ENCODE measurements around the gene COL23A1. TPM values are rescaled to one million over a fixed set of nuclear protein-coding genes. Genes with fewer than 3 reads are reported as not detected.

Gene COL23A1
- total and polyA plus RNA-seq, 2 of the 8 experiments (the other 6 are each of a cell fraction or from before 2014, with no cell fraction given): 3.1 to 4.7 TPM

- no peak for TF ChIP-seq CTCF (IDR thresholded peaks at IDR 0.05; ENCODE audit: control extremely low read depth in 1 of 3, insufficient read depth in 1 of 3, low read depth in 1 of 3, low read length in 3 of 3)
- TF ChIP-seq JUND (IDR thresholded peaks at IDR 0.05; ENCODE audit: low read length): no peak
- no peak for TF ChIP-seq SP1 (IDR thresholded peaks at IDR 0.05; ENCODE audit: low read depth, low read length)
- no peak for TF ChIP-seq TEAD4 (IDR thresholded peaks at IDR 0.05; ENCODE audit: low read depth, low read length)
- no peak for TF ChIP-seq PHF8 (conservative IDR thresholded peaks at IDR 0.05; ENCODE audit: low read depth, low read length)
- no peak for TF ChIP-seq EGR1 (IDR thresholded peaks at IDR 0.05; ENCODE audit: borderline replicate concordance, low read depth, low read length)
- no peak for TF ChIP-seq SIX5 (IDR thresholded peaks at IDR 0.05; ENCODE audit: low read depth, low read length)
- no peak for TF ChIP-seq HDAC6 (IDR thresholded peaks at IDR 0.05; ENCODE audit: low read depth, low read length)
- no peak for TF ChIP-seq NRF1 (IDR thresholded peaks at IDR 0.05; ENCODE audit: low read depth, low read length)
These were observed 319.0 kb downstream of the COL23A1 start (continued) for GRCh38 chr5:178271231-178271630.

Data from H1 (cell line).